Amniotic epithelial cell (primary cell): ENCODE results near the gene EWSR1.

Experiments
- DNase-seq: peaks from one replicate; pipeline ENCODE4 v3.0.0-alpha.2; 2010; ENCODE audit warnings: low read depth

The EWSR1 gene

GRCh38 chr22:29306175-29306834 is 38.2 kb downstream of the EWSR1 start, which contains the start of gene GAS2L1:
TSS of gene GAS2L1 (plus strand) at chr22:29306650. CDS start at chr22:29308106, 1,456 bp downstream.
- DNase-seq, result peak; percentile 76

GRCh38 chr22:29306835-29307595 is 38.9 kb downstream of the EWSR1 start:
- DNase-seq, result peak; percentile 62

- DNase-seq, result no peak
Observed at GRCh38 chr22:29307596-29308147, 39.6 kb downstream of the EWSR1 start.

DNA sequence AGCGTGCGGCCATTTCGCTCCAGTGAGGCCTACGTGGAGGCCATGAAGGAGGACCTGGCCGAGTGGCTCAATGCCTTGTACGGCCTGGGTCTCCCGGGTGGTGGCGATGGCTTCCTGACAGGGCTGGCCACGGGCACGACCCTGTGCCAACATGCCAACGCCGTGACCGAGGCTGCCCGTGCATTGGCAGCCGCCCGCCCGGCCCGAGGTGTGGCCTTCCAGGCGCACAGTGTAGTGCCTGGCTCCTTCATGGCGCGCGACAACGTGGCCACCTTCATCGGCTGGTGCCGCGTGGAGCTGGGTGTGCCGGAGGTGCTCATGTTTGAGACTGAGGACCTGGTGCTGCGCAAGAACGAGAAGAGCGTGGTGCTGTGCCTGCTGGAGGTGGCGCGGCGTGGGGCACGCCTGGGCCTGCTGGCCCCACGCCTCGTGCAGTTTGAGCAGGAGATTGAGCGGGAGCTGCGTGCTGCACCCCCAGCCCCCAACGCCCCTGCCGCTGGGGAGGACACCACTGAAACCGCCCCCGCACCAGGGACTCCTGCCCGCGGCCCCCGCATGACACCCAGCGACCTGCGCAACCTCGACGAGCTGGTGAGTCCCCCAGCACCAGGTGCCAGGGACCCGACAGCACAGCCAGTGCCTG is 40.2 kb downstream of the EWSR1 start:
- DNase-seq, result no peak

DNA sequence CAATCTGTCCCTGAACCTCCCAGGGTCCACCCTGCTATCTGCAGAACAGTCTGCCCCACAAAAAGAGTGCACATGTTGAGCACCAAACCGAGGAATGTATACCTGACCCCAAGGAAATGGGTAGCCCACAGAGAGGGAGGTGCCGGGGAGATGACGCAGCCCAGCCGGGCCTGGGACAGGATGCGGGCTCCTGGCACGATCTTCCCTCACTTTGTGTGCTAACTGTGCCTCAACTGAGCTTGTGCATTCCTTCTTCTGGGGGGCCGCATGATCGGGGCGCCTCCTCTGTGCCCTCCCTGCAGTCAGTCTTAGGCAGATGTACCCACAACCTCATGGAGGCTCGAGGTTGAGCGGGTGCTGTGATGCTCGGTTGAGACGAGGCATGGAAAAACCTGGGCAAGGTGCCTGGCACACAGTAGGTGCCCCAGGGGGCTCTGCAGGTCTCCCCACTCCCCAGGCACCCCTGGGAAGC is 40.8 kb downstream of the EWSR1 start:
- DNase-seq, result peak; percentile 73

GRCh38 chr22:29309332-29310064 is 41.4 kb downstream of the EWSR1 start:
- peak; percentile 23 for DNase-seq

- DNase-seq, result no peak
Observed at GRCh38 chr22:29310065-29310862, 42.2 kb downstream of the EWSR1 start.

DNA sequence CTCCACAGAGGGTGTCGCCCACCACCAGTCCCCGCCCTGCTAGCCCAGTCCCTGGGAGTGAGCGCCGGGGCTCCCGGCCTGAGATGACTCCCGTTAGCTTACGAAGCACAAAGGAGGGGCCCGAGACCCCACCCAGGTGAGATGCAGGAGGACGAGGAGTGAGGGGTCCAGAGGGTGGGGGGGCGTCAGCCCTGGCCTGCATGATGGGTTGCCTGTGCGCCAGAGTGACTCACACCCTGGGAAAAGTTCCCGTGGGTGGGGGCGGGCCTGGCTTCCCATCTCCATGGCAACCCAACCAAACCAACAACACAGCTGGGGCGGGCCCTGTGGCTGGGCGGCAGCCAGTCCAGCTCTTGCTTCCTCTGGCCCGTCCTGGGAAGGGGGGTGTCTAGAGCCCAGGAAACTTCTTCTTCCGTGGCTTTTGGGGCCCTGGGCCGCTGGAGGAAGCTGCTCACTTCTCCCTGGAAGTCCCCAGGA is 42.8 kb downstream of the EWSR1 start:
- peak; percentile 93 for DNase-seq

- DNase-seq, result no peak
Observed at GRCh38 chr22:29311464-29312217, 43.6 kb downstream of the EWSR1 start.

- DNase-seq, result no peak
Observed at GRCh38 chr22:29312218-29313125, 44.4 kb downstream of the EWSR1 start.

DNA sequence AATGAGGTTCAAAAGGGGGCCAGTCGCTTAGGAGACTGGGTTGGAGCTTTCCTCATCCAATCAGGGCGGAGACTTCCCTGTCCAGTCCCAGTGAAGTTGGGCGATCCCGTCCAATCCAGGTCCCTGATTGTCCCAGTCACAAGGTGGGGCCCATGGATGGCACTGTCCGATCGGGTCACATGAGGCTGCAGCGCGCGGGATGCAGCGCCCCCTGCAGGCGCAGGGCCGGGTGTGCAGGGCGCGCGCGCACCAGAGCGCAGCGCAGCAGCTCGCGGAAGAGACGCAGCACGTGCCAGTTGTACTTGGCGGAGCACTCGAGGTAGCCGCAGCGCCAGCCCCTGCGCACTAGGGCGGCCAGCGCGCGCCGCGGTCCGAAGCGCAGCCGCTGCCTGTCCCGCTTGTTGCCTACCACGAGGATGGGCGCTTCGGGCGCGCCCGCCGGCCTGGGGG is 45.1 kb downstream of the EWSR1 start:
- peak; percentile 35 for DNase-seq

GRCh38 chr22:29313576-29314466 is 45.8 kb downstream of the EWSR1 start:
- no peak for DNase-seq

DNA sequence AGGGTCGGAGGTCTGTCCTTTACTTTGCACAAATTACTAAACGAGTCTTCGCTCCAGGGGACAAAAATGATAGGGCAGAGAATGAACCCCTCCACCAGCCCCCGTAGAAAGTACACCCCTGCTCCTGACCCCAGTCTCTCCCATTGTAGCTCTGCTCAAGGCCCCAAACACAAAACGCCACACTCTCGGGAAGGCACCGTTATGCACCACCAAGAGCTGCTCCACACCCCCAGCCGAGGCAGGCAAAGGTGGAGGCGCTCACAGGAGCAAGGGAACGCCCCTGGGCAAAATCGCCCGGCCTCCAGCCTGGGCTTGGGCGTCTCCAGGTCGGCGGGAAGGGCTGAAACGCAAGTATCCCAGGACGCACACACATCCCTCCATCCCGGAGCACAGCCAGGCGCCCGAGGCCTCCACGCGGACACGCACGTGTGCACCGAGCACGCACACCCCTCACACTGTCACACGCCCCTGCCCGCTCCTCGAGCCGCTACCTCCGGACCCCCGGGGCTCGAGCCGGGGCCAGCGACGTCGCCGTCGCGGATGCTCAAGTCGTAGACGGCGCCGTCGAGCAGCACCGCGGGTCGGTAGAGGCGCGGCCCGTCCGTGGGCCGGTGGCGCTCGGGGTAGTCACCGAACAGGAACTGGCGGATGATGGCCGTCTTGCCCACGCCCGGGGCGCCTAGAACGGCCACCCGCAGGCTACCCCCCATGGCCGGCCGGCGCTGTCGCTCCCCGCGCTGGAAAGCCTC is 46.6 kb downstream of the EWSR1 start:
- no peak for DNase-seq

DNA sequence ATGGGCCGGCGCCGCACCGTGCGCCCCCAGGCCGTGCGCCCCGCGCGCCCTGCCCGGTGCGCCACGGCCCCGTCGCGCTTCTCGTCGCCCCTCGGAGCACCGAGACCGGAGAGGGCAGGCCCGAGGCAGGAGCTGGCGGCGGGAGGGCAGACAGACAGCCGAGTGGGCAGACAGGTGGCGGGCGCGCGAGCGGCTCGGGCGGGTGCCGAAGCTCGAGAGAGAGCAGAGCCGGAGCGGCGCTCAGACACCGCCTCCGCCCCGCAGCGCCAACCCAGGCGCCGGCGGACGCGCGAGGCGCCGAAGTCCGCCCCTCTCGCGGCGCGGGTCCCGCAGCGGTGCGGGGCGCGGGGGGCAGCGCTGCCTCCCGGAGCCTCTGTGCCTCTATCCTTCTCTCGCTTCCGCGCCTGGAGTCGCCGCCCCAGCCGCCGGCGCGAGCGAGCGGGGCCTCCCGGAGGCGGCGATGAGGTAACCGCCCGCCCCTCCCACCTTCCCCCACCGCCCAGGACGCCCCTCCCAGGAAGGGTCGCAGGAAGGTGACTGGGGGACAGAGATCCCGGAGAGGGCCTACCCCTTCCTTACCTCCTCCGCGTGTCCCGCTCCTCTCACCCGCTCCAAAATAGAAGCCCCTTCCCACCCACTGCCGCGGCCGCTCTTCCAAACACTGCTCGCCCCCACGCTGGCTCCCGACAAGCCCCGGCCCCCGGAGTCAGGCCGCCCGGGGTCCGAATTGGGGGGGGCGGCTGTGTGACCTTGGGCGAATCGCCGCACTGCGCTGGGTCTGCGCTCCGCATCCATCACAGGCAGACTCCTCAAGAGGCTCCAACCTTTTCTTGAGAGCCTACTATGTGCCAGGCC is 47.4 kb downstream of the EWSR1 start, which contains the start of gene RASL10A:
TSS of gene RASL10A (minus strand) at position 412 of the 855 bp plus-strand sequence. CDS start 451 bp downstream, outside the sequence.
- DNase-seq, result no peak

GRCh38 chr22:29316141-29316828 is 48.2 kb downstream of the EWSR1 start:
- DNase-seq, result no peak
